Vagina (tissue), 2 donors: ENCODE measurements around the gene PLOD2.

Experiments used
- CTCF ChIP-seq, 3 experiments: fragments of 450-650 bp in 2 of 3; fragments of 200-600 bp in 1 of 3; sonication (generic) in 1 of 3; IDR thresholded peaks; one replicate each; pipeline ENCODE4 v1.5.1; 2017 to 2019; ENCODE audit warnings: antibody characterized with exemption in 3 of 3, mild to moderate bottlenecking in 2 of 3, moderate library complexity in 2 of 3
- POLR2A ChIP-seq, 2 donors: fragments of 450-650 bp; IDR thresholded peaks; one replicate each; pipeline ENCODE4 v1.6.1; 2017; ENCODE audit warnings: antibody characterized with exemption in 2 of 2, mild to moderate bottlenecking in 2 of 2, moderate library complexity in 2 of 2
- POLR2AphosphoS5 ChIP-seq, 2 donors: sonication (generic); formaldehyde crosslinking; IDR thresholded peaks; one replicate each; pipeline ENCODE4 v1.9.0; 2017; ENCODE audit warnings: antibody characterized with exemption in 2 of 2, mild to moderate bottlenecking in 2 of 2, low read depth in 1 of 2; ENCODE audit not compliant: insufficient read depth in 1 of 2

DNA sequence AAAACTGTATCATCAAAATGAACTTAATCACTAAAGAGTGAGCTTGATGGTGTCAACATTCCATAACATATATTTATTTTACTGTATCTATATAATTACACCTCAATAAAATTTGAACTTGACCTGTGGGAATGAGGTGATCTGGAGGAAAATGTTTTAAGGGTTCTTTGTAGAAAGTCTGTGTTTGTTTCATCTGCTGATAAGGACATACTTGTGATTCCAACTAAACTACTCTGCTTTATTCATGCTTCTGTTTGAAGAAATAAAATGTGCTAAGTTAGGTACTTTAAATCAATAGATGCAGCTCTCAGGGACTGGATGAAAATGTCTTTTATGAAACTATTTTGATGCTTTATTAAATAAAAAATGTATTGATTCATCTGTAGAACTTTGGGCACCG lies 11.6 kb upstream of the PLOD2 start:
- TF ChIP-seq POLR2AphosphoS5 (IDR thresholded peaks at IDR 0.05; ENCODE audit: insufficient read depth in 1 of 2, low read depth in 1 of 2): no peak
- no peak for TF ChIP-seq POLR2A (IDR thresholded peaks at IDR 0.05)
- TF ChIP-seq CTCF (IDR thresholded peaks at IDR 0.05): no peak
